Activated CD4-positive, alpha-beta T cell treated with anti-CD3 and anti-CD28 coated beads, Interleukin-2, amount 10 ng/mL, durations not matched to agents 7 days and 5 days (primary cell): ENCODE results near the gene UBE2E1. TPM values are rescaled to one million over a fixed set of nuclear protein-coding genes. Genes with fewer than 3 reads are reported as not detected.

Source experiments
- total RNA-seq, 2 experiments: library from RNA; stranded (reverse); gene quantifications; one replicate each; pipeline ENCODE4 v1.2.3, GENCODE V29; 2021

UBE2E1 gene
- total RNA-seq, 2 experiments from 2014 or later, result 65.5 to 66.1 TPM

Other genes with a start within 250 kb of the UBE2E1 start
- 1 to 10 TPM; 2.5 to 3.0 TPM for gene NKIRAS1, start 111.0 kb downstream of the UBE2E1 start, total RNA-seq
- gene RPL15, start 111.2 kb downstream of the UBE2E1 start, total RNA-seq, result 1,000 to 10,000 TPM; 1,598 to 1,775 TPM
- gene NR1D2, start 139.3 kb downstream of the UBE2E1 start, total RNA-seq, result 1 to 10 TPM; 5.9 TPM